GM21723 (cell line): ENCODE results near the gene PDLIM7.

Experiments used
- ATAC-seq: cut with Tn5 transposase; IDR thresholded peaks from one replicate; pipeline ENCODE4 v1.9.1; 2021; ENCODE audit warnings: mild to moderate bottlenecking, moderate library complexity; ENCODE audit not compliant: unreplicated experiment

PDLIM7 gene

GRCh38 chr5:177507596-177508220 lies 10.3 kb upstream of the PDLIM7 start:
- no peak for ATAC-seq

DNA sequence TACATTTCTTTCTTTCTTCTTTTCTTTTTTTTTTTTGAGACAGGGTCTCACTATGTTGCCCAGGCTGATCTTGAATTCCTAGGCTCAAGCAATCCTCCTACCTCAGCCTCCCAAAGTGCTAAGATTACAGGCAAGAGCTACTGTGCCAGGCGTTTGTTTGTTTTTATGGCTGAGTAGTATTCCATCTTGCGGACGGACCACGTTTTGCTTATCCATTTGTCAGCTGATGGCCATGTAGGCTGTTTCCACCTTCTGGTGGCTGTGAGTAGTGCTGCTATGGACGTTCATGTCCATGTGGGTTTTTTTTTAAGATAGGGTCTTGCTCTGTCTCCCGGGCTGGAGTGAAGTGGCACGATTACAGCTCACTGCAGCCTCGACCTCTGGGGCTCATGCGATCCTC lies 9.8 kb upstream of the PDLIM7 start:
- no peak for ATAC-seq

DNA sequence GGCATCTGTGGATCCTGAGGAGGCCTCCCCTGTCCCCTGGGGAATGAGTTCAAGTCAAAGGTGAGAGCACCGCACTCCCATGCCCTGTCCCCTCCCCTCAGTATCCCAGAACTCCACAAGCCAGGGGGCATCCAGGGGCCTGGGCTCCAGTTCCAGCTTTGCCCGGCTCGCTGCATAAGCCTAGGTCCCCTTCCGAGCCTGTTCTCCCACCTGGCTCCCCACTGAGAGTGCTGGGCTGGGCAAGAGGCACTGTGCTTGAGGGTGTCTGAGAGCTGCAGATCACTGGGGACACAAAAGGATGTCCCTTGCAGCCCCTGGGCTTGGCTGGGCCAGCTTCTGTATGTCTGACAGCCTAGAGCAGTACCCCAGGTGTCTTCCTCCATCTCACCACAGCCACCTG lies 7.7 kb upstream of the PDLIM7 start:
- ATAC-seq = no peak

- no peak for ATAC-seq
These were observed 7.0 kb upstream of the PDLIM7 start for GRCh38 chr5:177504086-177505056.

GRCh38 chr5:177503351-177504085 lies 6.1 kb upstream of the PDLIM7 start:
- ATAC-seq = no peak

- no peak for ATAC-seq
These were observed 5.5 kb upstream of the PDLIM7 start for GRCh38 chr5:177502886-177503285.

- no peak for ATAC-seq
These were observed 4.7 kb upstream of the PDLIM7 start for GRCh38 chr5:177501874-177502678.

DNA sequence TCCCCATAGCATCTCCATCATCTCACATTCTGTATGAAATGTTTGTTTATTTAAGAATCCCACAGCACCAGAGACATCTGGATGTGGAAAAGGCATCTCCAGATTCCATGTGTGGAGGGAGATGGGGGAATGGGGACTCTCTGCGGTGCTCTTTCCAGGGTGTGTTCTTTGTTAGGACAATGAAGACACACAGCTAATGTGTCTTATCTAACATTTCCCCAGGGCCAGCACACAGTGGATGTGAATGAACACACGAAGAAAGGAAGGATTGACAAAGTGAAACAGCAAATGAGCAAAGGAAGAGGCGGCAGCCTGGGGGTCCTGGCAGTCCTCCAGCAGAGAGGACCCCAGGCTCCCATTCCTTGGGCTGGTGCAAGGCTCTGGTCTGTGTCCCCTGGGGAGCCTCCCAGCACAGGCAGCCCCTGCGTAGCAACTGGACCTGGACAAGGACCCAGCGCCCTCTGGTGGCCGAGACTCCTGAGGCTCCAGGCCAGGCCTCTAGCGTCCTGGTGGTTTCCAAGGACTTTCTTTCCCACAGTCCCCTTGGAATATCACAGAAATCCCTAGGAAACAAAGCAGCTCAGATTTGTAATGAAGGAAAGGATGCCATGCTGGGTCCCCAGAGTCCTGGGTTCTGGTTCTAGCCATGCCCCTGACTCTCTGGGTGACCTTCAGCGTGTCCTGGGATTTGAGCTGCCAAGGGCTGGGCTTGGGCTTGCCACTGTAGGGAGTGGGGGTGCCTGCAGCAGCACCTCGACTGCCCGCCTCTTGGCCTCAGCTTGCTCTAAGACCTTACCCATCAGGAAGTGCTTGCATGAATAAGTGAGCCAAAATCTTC lies 3.5 kb upstream of the PDLIM7 start:
- no peak for ATAC-seq

GRCh38 chr5:177499842-177500241 lies 2.4 kb upstream of the PDLIM7 start:
- ATAC-seq = no peak

DNA sequence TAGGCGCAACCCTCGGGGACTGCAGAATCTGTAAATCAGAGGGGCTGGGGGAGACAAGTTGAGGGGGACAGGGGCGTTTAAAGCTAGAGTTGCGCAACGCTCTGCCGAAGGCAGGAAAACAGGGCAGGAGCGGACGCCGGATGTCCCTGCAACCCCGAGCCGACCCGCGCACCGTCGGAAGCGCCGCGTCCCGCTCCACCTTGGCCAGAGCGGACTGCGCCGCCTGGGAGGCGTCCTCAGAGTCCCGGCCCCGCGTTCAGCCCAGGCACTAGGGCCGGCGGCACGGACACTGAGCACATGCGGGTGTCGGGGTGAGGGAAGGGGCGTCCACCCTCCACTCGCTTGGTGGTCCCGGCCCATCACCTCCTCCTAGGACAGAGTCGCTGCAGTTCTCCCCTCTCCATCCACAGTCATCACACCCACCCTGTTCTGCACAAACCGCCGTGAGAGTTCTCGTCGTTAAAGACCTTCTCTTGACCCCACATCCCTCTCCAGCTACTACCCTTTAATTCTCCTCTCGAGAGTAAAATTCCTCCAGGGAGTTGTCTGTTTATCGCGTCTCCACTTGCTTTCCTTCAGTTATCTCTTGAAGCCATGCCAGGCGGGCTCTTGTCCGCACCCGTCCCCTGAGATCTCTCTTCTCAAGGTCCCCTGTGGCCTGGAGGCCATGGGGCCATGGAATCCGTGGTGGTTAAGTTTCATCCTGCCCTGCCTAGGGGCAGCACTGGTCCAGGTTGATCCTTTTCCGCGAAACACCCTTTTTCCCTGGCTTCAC lies 796 bp upstream of the PDLIM7 start:
- peak; percentile 6 for ATAC-seq

GRCh38 chr5:177496727-177497291 lies 595 bp downstream of the PDLIM7 start:
- no peak for ATAC-seq

DNA sequence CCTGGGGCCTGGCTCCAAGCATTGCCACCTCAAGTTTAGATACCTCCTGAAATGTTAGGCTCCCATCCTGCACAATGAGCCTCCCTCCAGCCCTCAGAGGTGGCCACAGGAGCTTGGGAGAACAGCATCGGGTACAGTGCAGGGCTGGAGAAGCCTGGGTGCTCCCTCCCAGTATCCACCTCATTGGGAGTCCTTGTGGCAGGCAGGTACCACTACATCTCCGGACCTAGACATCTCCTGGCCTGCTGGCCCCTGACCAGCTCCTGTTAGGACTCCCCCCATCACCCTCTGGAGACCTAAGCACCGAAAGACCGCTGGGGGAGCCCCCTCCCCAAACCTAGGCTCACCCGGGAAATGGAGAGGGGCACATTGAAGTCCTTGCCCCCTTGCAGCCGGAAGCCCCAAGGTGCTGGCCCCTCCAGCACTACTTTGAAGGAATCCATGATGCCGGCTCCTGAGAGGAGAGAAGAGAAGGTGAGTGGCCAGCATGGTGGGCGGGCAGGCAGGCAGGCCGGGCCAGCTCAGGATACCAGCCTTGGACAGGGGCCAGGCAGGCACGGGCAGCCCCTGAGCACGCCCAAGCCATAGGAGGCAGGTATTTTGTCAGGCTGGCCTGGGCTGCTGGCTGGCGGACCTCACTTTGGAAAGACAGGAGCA lies 1.2 kb downstream of the PDLIM7 start:
- no peak for ATAC-seq

GRCh38 chr5:177495243-177496060 lies 2.0 kb downstream of the PDLIM7 start:
- ATAC-seq = no peak

- no peak for ATAC-seq
These were observed 2.8 kb downstream of the PDLIM7 start for GRCh38 chr5:177494346-177495195.

DNA sequence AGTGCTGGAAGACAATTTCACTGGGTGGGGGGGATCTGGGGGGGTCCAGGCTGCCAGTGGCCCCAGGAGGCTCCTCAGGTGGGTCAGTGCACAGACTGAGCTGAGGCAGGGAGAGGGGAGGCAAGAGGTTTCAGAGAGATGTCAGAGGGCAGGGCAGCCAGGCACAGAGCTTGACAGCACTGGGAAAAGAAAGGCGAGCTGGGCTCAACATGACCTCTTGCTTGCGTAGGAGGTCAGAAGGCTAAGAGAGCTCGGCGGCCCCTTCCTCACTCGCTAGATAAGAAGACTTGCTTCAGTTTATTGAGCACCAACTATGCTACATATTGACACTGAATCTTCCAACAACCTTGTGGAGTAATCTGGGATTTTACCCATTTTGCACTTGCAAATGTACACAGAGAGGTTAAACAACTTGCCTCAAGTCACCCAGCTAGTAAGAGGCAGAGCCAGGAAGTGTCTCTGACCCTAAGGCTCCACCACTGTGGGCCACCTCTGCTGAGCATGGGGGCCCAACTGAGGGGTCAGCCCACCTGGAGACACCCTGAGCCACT lies 3.5 kb downstream of the PDLIM7 start:
- ATAC-seq = no peak

GRCh38 chr5:177492841-177493240 lies 4.6 kb downstream of the PDLIM7 start:
- ATAC-seq = no peak
